Measurements from ENCODE around the gene POMC.
"Not testable (repeated sequence)": the region's sequence is repeated elsewhere in the genome, so short reads cannot be mapped to it uniquely, and the experiment has no call there.

Gene POMC

DNA sequence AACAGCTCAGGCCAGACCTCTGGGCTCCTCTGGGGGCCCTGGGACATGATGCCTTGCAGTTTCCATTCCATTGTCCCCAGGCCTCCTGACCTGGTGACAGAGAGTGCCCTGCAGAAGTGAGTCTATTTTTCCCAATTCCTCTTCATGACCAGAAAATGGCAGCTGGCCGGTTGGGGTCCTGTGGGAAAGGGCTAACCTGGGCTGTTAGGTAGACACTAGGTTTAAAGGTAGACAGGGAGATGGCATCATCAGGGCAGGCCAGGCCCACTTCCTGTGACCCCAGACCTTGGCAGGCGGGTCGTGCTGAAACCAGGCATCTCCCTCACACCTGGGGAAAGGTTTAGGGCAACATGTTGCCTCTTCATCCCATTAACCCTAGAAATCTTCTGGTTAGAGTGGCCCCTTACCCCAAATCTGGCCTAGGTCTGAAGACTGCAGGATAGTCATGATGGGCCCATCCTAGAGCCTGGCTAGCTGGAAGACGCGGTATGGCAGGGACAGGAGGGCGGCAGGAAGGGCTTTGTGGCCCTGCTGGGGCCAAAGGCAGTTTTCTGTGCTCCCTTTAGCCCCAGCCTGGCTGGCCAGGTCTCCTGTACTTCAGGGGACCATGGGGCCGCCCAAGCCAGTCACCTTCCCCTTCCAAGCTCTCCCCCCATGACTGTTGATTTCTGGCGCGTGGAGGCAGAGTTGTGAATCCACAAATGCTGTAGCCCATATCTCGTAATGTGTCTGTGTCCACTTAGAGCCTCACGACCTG, 10.1 kb downstream of the POMC start:
- H3K4me3 ChIP-seq (ENCODE audit: low read depth, low read length), result no peak overlapping the region
- no peak for DNase-seq (ENCODE audit: low read depth)
- TF ChIP-seq, protein P1, sequence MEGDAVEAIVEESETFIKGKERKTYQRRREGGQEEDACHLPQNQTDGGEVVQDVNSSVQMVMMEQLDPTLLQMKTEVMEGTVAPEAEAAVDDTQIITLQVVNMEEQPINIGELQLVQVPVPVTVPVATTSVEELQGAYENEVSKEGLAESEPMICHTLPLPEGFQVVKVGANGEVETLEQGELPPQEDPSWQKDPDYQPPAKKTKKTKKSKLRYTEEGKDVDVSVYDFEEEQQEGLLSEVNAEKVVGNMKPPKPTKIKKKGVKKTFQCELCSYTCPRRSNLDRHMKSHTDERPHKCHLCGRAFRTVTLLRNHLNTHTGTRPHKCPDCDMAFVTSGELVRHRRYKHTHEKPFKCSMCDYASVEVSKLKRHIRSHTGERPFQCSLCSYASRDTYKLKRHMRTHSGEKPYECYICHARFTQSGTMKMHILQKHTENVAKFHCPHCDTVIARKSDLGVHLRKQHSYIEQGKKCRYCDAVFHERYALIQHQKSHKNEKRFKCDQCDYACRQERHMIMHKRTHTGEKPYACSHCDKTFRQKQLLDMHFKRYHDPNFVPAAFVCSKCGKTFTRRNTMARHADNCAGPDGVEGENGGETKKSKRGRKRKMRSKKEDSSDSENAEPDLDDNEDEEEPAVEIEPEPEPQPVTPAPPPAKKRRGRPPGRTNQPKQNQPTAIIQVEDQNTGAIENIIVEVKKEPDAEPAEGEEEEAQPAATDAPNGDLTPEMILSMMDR (IDR thresholded peaks at IDR 0.05; ENCODE audit: insufficient read depth, low read depth, low read length, missing control alignments), result no peak

DNA sequence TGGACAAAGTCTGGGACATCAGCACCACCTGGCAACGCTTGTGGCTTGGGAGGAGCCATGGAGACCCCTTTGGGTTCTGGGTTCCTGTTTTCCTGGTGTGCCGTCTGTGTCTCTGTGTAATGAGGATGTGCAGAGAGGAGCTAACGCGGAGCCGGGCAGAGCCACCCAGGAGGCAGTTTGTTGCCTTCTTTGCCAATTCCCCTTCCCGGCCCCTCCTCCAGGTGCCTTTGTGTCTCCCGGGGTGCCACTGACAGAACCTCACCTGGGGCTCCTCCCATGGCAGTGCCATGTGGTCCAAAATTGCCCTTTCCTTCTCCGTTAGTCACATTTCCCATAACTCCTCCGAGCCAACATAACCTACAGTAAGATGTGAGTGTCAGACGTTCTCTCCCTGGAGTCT, 13.0 kb downstream of the POMC start:
- DNase-seq (ENCODE audit: low read depth), result no peak
- TF ChIP-seq, protein P1 (IDR thresholded peaks at IDR 0.05; ENCODE audit: insufficient read depth, low read depth, low read length, missing control alignments), result no peak
- H3K4me3 ChIP-seq (ENCODE audit: low read depth, low read length), result no peak overlapping the region

DNA sequence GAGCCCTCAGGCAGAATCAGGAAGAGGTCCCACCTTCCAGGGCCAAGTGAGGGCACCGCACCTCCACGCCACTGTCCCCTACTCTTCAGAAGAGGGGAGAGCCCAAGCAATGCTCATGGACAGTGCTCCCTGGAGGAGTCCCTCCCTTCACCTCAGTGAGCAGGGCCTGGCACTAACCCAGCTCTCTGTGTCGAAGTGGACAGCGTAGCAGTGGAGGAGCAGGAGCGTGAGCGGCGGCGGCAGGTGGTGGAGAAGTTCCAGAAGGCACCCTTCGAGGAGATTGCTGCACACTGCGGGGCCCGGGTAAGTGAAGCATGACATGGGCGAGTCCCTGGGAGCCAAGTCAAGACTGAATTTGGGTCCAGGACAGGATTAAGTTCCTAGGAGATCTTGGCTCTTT, 16.7 kb downstream of the POMC start:
- H3K4me3 ChIP-seq (ENCODE audit: low read depth, low read length), result no peak overlapping the region
- TF ChIP-seq, protein P1 (IDR thresholded peaks at IDR 0.05; ENCODE audit: insufficient read depth, low read depth, low read length, missing control alignments), result no peak
- DNase-seq (ENCODE audit: low read depth), result no peak

DNA sequence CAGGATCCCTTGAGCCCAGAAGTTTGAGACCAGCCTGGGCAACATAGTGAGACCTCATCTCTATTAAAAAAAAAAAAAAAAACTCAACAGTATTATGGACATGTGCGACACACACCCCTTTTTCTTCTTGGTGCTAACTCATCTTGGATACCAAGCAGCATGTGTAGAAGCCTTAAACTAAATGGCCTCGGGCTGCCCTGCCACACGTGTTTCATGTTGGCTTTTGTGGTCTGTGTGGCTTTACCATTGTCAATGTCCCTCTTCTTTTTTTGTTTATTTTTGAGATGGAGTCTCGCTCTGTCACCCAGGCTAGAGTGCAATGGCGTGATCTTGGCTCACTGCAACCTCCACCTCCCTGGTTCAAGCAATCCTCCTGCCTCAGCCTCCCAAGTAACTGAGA, 17.4 kb downstream of the POMC start:
- not testable (repeated sequence) for DNase-seq (ENCODE audit: low read depth)

DNA sequence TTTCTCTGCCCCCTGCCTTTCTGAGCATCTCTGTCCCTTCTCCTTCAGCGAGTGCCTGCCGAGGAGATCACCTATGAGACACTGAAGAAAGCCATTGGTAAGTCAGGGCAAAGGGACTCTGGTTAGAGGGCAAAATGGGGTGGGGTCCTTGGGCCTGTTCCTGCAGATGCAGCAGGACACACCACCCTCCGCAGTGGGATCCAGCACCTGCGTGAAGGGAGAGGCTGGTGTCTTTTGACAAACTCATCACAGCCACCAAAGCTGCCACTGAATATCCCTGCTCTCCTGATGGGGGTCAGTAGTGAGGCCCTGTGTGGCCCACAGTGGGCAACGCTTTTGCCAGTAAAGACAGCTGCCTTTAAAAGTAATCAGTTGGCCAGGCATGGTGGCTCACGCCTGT, 18.7 kb downstream of the POMC start:
- H3K4me3 ChIP-seq (ENCODE audit: low read depth, low read length), result no peak overlapping the region
- TF ChIP-seq, protein P1 (IDR thresholded peaks at IDR 0.05; ENCODE audit: insufficient read depth, low read depth, low read length, missing control alignments), result no peak
- DNase-seq (ENCODE audit: low read depth), result no peak

More for the DNA sequence above, 17.4 kb downstream of the POMC start:
- not testable (repeated sequence) for H3K4me3 ChIP-seq (ENCODE audit: low read depth, low read length)

DNA sequence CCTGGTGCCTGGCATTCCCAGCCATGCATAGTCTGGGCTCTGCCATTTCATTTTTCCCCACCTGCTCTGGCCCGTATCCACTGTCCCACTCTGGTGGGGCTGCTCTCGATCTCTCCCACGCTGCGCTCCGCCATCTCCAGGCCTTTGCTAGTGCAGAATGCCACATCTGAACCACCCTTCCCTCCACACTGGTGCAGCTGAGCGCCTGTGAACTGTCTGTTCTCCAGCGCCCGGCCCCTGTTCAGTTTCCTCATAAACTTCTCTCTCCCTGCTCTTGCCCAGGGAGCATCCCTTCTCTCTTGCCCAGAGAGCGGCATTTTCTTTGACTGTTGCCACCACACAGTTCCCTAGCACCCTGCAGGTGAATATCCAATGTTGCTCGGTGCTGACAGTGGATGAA, 21.5 kb downstream of the POMC start:
- TF ChIP-seq, protein P1 (IDR thresholded peaks at IDR 0.05; ENCODE audit: insufficient read depth, low read depth, low read length, missing control alignments), result no peak
- no peak overlapping the region for H3K4me3 ChIP-seq (ENCODE audit: low read depth, low read length)

DNA sequence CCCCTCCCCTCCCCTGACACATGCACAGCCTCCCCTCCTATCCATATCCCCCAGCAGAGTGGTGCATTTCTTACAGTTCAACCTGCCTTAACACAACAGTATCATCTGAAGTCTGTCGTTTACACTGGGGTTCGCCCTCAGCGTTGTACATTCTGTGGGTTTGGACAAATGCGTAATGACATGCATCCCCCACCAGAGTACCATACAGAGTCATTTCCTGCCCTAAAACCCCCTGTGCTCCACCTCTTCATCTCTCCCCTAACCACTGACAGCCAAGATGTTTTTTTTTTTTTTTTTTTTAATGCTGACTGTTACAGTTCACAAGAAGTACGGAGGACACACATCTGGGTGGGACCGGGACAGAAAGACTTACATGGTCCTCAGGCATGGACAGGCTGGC, 22.6 kb downstream of the POMC start:
- H3K4me3 ChIP-seq (ENCODE audit: low read depth, low read length), result no peak overlapping the region
- TF ChIP-seq, protein P1 (IDR thresholded peaks at IDR 0.05; ENCODE audit: insufficient read depth, low read depth, low read length, missing control alignments), result no peak
- DNase-seq (ENCODE audit: low read depth), result no peak

More for the DNA sequence above, 21.5 kb downstream of the POMC start:
- no peak for DNase-seq (ENCODE audit: low read depth)
